ENCODE results near the gene HRAS. TPM values are rescaled to one million over a fixed set of nuclear protein-coding genes. Genes with fewer than 3 reads are reported as not detected.
"Not testable (repeated sequence)": the region's sequence is repeated elsewhere in the genome, so short reads cannot be mapped to it uniquely, and the experiment has no call there.

HRAS gene
- polyA plus RNA-seq, 1 donor from 2014 or later, result 22.5 TPM

GRCh38 chr11:520428-521176 is 14.8 kb downstream of the HRAS start:
- peak overlapping the region in 1 of 4 donors; percentile 17 for H3K4me3 Mint-ChIP-seq
- no peaks in the 10 kb centered on the region for H3K36me3 Mint-ChIP-seq
- no peaks in the 10 kb centered on the region for H3K9me3 Mint-ChIP-seq
- H3K27me3 Mint-ChIP-seq, result no peaks in the 10 kb centered on the region
- H3K4me1 Mint-ChIP-seq, result peaks cover 2 to 4% (median 3%) of the 10 kb centered on the region in 3 donors
- H3K27ac Mint-ChIP-seq, result peak overlapping the region in 2 of 3 donors; percentile 39 to 72

GRCh38 chr11:518463-519202 is 16.7 kb downstream of the HRAS start:
- Mint-ChIP-seq H3K4me3 (peak overlapping the region; percentile 75 to 82 (median 77)), H3K9me3 (no peaks in the 10 kb centered on the region)

GRCh38 chr11:516918-517685 is 18.3 kb downstream of the HRAS start:
- H3K36me3 Mint-ChIP-seq, H3K9me3 Mint-ChIP-seq, H3K4me1 Mint-ChIP-seq, H3K4me3 Mint-ChIP-seq, H3K27me3 Mint-ChIP-seq: not testable (repeated sequence)
- peak overlapping the region; percentile 57 to 86 (median 71) for H3K27ac Mint-ChIP-seq

More at GRCh38 chr11:518463-519202, 16.7 kb downstream of the HRAS start:
- Mint-ChIP-seq H3K4me1 (peaks cover 2 to 4% (median 3%) of the 10 kb centered on the region in 3 donors), H3K36me3 (no peaks in the 10 kb centered on the region), H3K27me3 (no peaks in the 10 kb centered on the region), H3K27ac (peak overlapping the region; percentile 73 to 89 (median 76))

GRCh38 chr11:516400-516799 is 19.0 kb downstream of the HRAS start:
- peaks cover 2% of the 10 kb centered on the region for H3K36me3 Mint-ChIP-seq
- H3K9me3 Mint-ChIP-seq, result no peaks in the 10 kb centered on the region
- H3K4me3 Mint-ChIP-seq, result peak overlapping the region in 1 of 4 donors; percentile 61
- no peaks in the 10 kb centered on the region for H3K27me3 Mint-ChIP-seq
- peak overlapping the region in 1 of 3 donors; percentile 86 for H3K27ac Mint-ChIP-seq
- peaks cover 7 to 8% (median 7%) of the 10 kb centered on the region in 3 donors for H3K4me1 Mint-ChIP-seq

- H3K27ac Mint-ChIP-seq, result peak overlapping the region in 2 of 3 donors; percentile 78 to 86
These were observed 20.2 kb downstream of the HRAS start for GRCh38 chr11:515131-515530.

GRCh38 chr11:514606-515005 is 20.8 kb downstream of the HRAS start:
- Mint-ChIP-seq H3K4me3 (peak overlapping the region in 2 of 4 donors; percentile 8 to 69), H3K27ac (peak overlapping the region in 1 of 3 donors; percentile 86)

More at GRCh38 chr11:515131-515530, 20.2 kb downstream of the HRAS start:
- H3K9me3 Mint-ChIP-seq, result no peaks in the 10 kb centered on the region
- H3K4me3 Mint-ChIP-seq, result peak overlapping the region in 2 of 4 donors; percentile 8 to 69
- H3K4me1 Mint-ChIP-seq, result peaks cover 7 to 9% (median 8%) of the 10 kb centered on the region in 3 donors
- no peaks in the 10 kb centered on the region for H3K27me3 Mint-ChIP-seq
- H3K36me3 Mint-ChIP-seq, result peaks cover 2% of the 10 kb centered on the region

GRCh38 chr11:512761-513595 is 22.4 kb downstream of the HRAS start:
- peak overlapping the region in 1 of 4 donors; percentile 51 for H3K4me3 Mint-ChIP-seq
- H3K9me3 Mint-ChIP-seq, result no peaks in the 10 kb centered on the region
- no peaks in the 10 kb centered on the region for H3K27me3 Mint-ChIP-seq
- H3K36me3 Mint-ChIP-seq, result peaks cover 2% of the 10 kb centered on the region
- H3K27ac Mint-ChIP-seq, result peak overlapping the region in 2 of 3 donors; percentile 63 to 81
- H3K4me1 Mint-ChIP-seq, result peaks cover 4 to 10% (median 7%) of the 10 kb centered on the region in 3 donors

More at GRCh38 chr11:514606-515005, 20.8 kb downstream of the HRAS start:
- Mint-ChIP-seq H3K27me3 (no peaks in the 10 kb centered on the region), H3K36me3 (peaks cover 2% of the 10 kb centered on the region), H3K4me1 (peaks cover 8 to 9% (median 9%) of the 10 kb centered on the region in 3 donors), H3K9me3 (no peaks in the 10 kb centered on the region)

GRCh38 chr11:508956-509355 is 26.4 kb downstream of the HRAS start:
- no peaks in the 10 kb centered on the region for H3K9me3 Mint-ChIP-seq
- H3K27ac Mint-ChIP-seq, result peak overlapping the region in 1 of 3 donors; percentile 100
- H3K4me1 Mint-ChIP-seq, result peaks cover 18 to 23% (median 21%) of the 10 kb centered on the region in 3 donors
- H3K27me3 Mint-ChIP-seq, result peaks cover 2% of the 10 kb centered on the region
- H3K4me3 Mint-ChIP-seq, result peak overlapping the region in 1 of 4 donors; percentile 50
- H3K36me3 Mint-ChIP-seq, result peaks cover 4% of the 10 kb centered on the region

- peak overlapping the region; percentile 86 to 99 (median 98) for H3K4me3 Mint-ChIP-seq
- H3K4me1 Mint-ChIP-seq, result peaks cover 21 to 28% (median 21%) of the 10 kb centered on the region in 3 donors
- peaks cover 4% of the 10 kb centered on the region for H3K36me3 Mint-ChIP-seq
- H3K9me3 Mint-ChIP-seq, result no peaks in the 10 kb centered on the region
- H3K27me3 Mint-ChIP-seq, result peaks cover 2% of the 10 kb centered on the region
- peak overlapping the region in 2 of 3 donors; percentile 19 to 100 for H3K27ac Mint-ChIP-seq
These were observed 27.5 kb downstream of the HRAS start for GRCh38 chr11:507727-508515.

GRCh38 chr11:506995-507726 is 28.2 kb downstream of the HRAS start, which contains the start of gene RNH1:
RNH1 (minus strand) TSS chr11:507242; CDS start chr11:502162, 5,080 bp downstream.
- Mint-ChIP-seq H3K27ac (peak within 1 kb of the TSS; percentile 100), H3K9me3 (no peaks in the 10 kb centered on the region), H3K4me1 (peaks cover 16 to 27% (median 21%) of the 10 kb centered on the region in 3 donors), H3K27me3 (peaks cover 2% of the 10 kb centered on the region), H3K36me3 (peaks cover 2% of the 10 kb centered on the region), H3K4me3 (peak within 1 kb of the TSS; percentile 98 to 99 (median 98))

GRCh38 chr11:506238-506994 is 29.0 kb downstream of the HRAS start:
- no peaks in the 10 kb centered on the region for H3K9me3 Mint-ChIP-seq
- H3K27ac Mint-ChIP-seq, result peak overlapping the region; percentile 100
- peaks cover 2% of the 10 kb centered on the region for H3K27me3 Mint-ChIP-seq
- H3K4me1 Mint-ChIP-seq, result peaks cover 16 to 25% (median 18%) of the 10 kb centered on the region in 3 donors
- peak overlapping the region; percentile 98 to 99 (median 98) for H3K4me3 Mint-ChIP-seq
- H3K36me3 Mint-ChIP-seq, result peaks cover 2% of the 10 kb centered on the region

- peaks cover 2% of the 10 kb centered on the region for H3K36me3 Mint-ChIP-seq
- H3K9me3 Mint-ChIP-seq, result no peaks in the 10 kb centered on the region
- H3K4me1 Mint-ChIP-seq, result peaks cover 22 to 28% (median 25%) of the 10 kb centered on the region in 3 donors
- peaks cover 2% of the 10 kb centered on the region for H3K27me3 Mint-ChIP-seq
- peak overlapping the region; percentile 70 to 99 (median 98) for H3K4me3 Mint-ChIP-seq
- H3K27ac Mint-ChIP-seq, result peak overlapping the region in 2 of 3 donors; percentile 62 to 100
These were observed 30.4 kb downstream of the HRAS start for GRCh38 chr11:504994-505344.

Measured in IgD-negative memory B cell (primary cell).